Fibroblast of the aortic adventitia (primary cell): ENCODE measurements around the gene KLHL36. TPM values are rescaled to one million over a fixed set of nuclear protein-coding genes. Genes with fewer than 3 reads are reported as not detected.
"Not testable (repeated sequence)": the region's sequence is repeated elsewhere in the genome, so short reads cannot be mapped to it uniquely, and the experiment has no call there.

ENCODE experiments used
- DNase-seq: peaks from one replicate; pipeline ENCODE4 v3.0.0-alpha.2; 2010; ENCODE audit warnings: low read depth
- H3K4me3 ChIP-seq: 2 replicates; pipeline ENCODE4 v1.5.1; 2011; ENCODE audit warnings: low read depth, mild to moderate bottlenecking, control low read depth, low read length, moderate library complexity
- CTCF ChIP-seq: IDR thresholded peaks from 2 replicates; pipeline ENCODE4 v1.5.1; 2011; ENCODE audit warnings: mild to moderate bottlenecking, low read length, control low read depth, inconsistent platforms; ENCODE audit not compliant: insufficient read depth
- total RNA-seq: library from RNA; depleted of rRNA; stranded (reverse); fragments of >200 nt; gene quantifications from 2 replicates; pipeline ENCODE4 v1.2.3, GENCODE V29; 2012; ENCODE audit warnings: low replicate concordance

Gene KLHL36
- total RNA-seq, 1 donor = 50.5 TPM

- DNase-seq = no peak
Measured at GRCh38 chr16:84692451-84693214, 44.3 kb downstream of the KLHL36 start.

GRCh38 chr16:84693869-84694268 is 45.6 kb downstream of the KLHL36 start:
- not testable (repeated sequence) for H3K4me3 ChIP-seq, DNase-seq

More at GRCh38 chr16:84692451-84693214, 44.3 kb downstream of the KLHL36 start:
- no peak overlapping the region for H3K4me3 ChIP-seq
- no peak for TF ChIP-seq CTCF

- TF ChIP-seq CTCF = no peak
- DNase-seq = no peak
- no peak overlapping the region for H3K4me3 ChIP-seq
Measured at GRCh38 chr16:84694980-84695379, 46.7 kb downstream of the KLHL36 start.

DNA sequence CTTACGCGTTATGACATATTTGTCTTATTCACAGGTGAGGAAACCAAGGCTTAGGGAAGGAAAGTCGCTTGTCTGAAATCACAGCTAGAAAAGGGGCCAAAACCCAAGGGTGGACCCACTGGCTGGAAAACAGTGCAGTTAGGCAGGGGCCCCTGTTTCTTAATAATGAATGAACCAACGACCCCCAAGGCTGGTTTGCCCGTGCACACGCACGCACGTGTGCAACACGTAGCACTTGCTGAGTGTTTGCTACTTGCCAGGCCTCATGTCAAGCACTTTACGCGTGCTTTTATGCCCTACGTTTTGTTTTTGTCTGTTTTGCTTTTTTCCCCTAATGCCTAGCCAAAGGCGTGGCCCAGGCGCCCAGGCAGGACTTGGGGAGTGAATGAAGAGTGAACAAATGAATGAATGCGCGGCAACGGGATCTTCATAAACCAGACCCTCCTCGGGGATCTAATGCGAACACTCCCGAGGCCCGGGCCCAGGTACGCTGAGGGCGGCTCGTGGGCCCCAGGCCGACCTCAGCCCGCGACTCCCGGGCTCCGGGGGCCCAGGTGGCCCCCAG is 50.9 kb downstream of the KLHL36 start:
- TF ChIP-seq CTCF = no peak
- DNase-seq = no peak
- H3K4me3 ChIP-seq = peak overlapping the region; percentile 89

GRCh38 chr16:84699712-84700445 is 51.6 kb downstream of the KLHL36 start, which contains the start of gene USP10:
Gene USP10, plus strand, starts transcription at chr16:84700000. Its CDS starts 91 bp downstream, at chr16:84700091.
- peak within 1 kb of the TSS; percentile 89 for H3K4me3 ChIP-seq
- DNase-seq = peak; percentile 55
- no peak for TF ChIP-seq CTCF

- DNase-seq = peak; percentile 27
- TF ChIP-seq CTCF = no peak
- H3K4me3 ChIP-seq = peak overlapping the region; percentile 89
Measured at GRCh38 chr16:84700446-84701300, 52.4 kb downstream of the KLHL36 start.

- H3K4me3 ChIP-seq = no peak overlapping the region
- no peak for DNase-seq
- no peak for TF ChIP-seq CTCF
Measured at GRCh38 chr16:84703681-84704080, 55.4 kb downstream of the KLHL36 start.
